ENCODE results near the gene DCP1B. TPM values are rescaled to one million over a fixed set of nuclear protein-coding genes. Genes with fewer than 3 reads are reported as not detected.

DCP1B gene
- total and polyA plus RNA-seq, 2 donors (not counting 3 experiments of a cell fraction or from before 2014, with no cell fraction given), result 11.2 to 19.8 TPM

DNA sequence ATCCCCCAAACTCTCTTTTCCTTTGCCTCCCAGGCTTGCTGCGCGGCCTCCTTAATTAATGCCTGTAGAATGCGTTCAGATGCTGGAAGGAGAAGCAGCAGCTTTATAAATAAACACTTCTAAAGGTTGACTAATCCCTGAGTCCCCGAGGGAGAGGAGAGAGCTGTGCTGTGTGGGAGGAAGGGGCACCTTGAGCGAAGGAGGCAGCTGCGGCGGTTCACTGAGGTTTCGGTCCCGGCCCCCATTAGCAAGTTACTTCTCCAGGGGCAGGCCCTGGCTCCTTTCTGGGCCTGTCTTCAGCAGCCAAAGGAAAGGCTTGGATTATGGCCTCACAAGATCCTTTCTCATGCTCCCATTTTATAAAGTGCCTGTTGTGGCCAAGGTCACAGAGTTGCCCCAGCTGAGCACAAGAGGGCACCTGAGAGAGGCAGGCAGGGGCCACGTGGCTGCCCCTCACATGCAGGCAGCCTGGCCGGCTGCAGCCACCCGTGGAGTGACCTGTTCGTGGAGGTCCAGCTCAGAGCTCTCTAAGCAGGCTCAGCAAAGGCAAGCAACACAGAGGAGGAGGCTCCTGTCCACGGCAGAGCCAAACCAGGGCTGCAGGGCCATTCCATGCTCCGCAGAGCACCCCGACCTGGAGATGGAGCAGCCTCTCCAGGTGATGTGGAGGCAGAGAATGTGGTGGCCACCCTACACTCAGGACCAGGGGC lies 70.8 kb downstream of the DCP1B start:
- Histone ChIP-seq H3K4me1 (ENCODE audit: control insufficient read depth, extremely low read depth, insufficient read depth, low read length) (no peaks in the 10 kb centered on the region), H3K79me2 (ENCODE audit: control insufficient read depth, insufficient read depth, low read length) (no peaks in the 10 kb centered on the region), H4K20me1 (replicated peaks; ENCODE audit: control insufficient read depth, extremely low read depth, insufficient read depth, low read length) (no peaks in the 10 kb centered on the region), H3K9me3 (replicated peaks; ENCODE audit: control insufficient read depth, insufficient read depth, low read length) (no peaks in the 10 kb centered on the region), H3K9me1 (replicated peaks; ENCODE audit: control insufficient read depth, extremely low read depth, insufficient read depth, low read length) (no peaks in the 10 kb centered on the region), H3K27me3 (ENCODE audit: control insufficient read depth in 2 of 2, insufficient read depth in 2 of 2, low read length in 2 of 2) (no peaks in the 10 kb centered on the region), H3K27ac (ENCODE audit: insufficient read depth, low read depth, low read length) (no peak overlapping the region), H3K4me3 (replicated peaks in 1 of 3; ENCODE audit: insufficient read depth in 1 of 3, low read depth in 1 of 3, low read length in 3 of 3) (no peak overlapping the region), H3K4me2 (ENCODE audit: insufficient read depth, low read length) (no peak overlapping the region), H3K9ac (replicated peaks; ENCODE audit: extremely low read depth, insufficient read depth, low read length) (no peak overlapping the region), H2AFZ (ENCODE audit: low read depth, low read length) (no peak overlapping the region), H3K36me3 (ENCODE audit: control insufficient read depth in 2 of 2, extremely low read depth in 1 of 2, insufficient read depth in 2 of 2, low read length in 2 of 2) (no peaks in the 10 kb centered on the region)
- POLR2A ChIA-PET, result no interaction called here
- BruUV-seq (replicated peaks), result no TSS peak
- no peak for TF ChIP-seq POLR2A (IDR thresholded peaks at IDR 0.05; ENCODE audit: low read depth, low read length)
- TF ChIP-seq MYC (IDR thresholded peaks at IDR 0.05; ENCODE audit: low read depth, low read length), result no peak
- TF ChIP-seq JUN (IDR thresholded peaks at IDR 0.05; ENCODE audit: borderline replicate concordance, insufficient read depth, insufficient read length, low read depth), result no peak
- no peak for TF ChIP-seq MAX (IDR thresholded peaks at IDR 0.05; ENCODE audit: insufficient read depth, insufficient read length)
- no peak for TF ChIP-seq GATA2 (IDR thresholded peaks at IDR 0.05; ENCODE audit: insufficient read depth, insufficient read length, low read depth, low read length)
- no peak for TF ChIP-seq POLR2AphosphoS5 (IDR thresholded peaks at IDR 0.05; ENCODE audit: insufficient read depth, low read depth, low read length)
- TF ChIP-seq, protein P1, sequence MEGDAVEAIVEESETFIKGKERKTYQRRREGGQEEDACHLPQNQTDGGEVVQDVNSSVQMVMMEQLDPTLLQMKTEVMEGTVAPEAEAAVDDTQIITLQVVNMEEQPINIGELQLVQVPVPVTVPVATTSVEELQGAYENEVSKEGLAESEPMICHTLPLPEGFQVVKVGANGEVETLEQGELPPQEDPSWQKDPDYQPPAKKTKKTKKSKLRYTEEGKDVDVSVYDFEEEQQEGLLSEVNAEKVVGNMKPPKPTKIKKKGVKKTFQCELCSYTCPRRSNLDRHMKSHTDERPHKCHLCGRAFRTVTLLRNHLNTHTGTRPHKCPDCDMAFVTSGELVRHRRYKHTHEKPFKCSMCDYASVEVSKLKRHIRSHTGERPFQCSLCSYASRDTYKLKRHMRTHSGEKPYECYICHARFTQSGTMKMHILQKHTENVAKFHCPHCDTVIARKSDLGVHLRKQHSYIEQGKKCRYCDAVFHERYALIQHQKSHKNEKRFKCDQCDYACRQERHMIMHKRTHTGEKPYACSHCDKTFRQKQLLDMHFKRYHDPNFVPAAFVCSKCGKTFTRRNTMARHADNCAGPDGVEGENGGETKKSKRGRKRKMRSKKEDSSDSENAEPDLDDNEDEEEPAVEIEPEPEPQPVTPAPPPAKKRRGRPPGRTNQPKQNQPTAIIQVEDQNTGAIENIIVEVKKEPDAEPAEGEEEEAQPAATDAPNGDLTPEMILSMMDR (IDR thresholded peaks at IDR 0.05; ENCODE audit: extremely low read depth in 1 of 2, insufficient read depth in 1 of 2, low read depth in 1 of 2, low read length in 2 of 2), result no peak
- TF ChIP-seq EZH2 (IDR thresholded peaks at IDR 0.05; ENCODE audit: borderline replicate concordance, low read depth, low read length, severe bottlenecking), result no peak
- TF ChIP-seq FOS (IDR thresholded peaks at IDR 0.05; ENCODE audit: borderline replicate concordance, insufficient read depth, low read length), result no peak
- dilution Hi-C loops (cut with MboI; ENCODE audit: extremely low pct_ligation_motif_present, low sequenced_read_pairs) (loop anchor here (25.0 kb wide), 1 partner anchor 296 kb away; the partner anchor contains the start of gene WNT5B), intact Hi-C loops (cut with micrococcal nuclease) (no loop called here)
- no peak for DNase-seq (ENCODE audit: low read depth, low spot score)
- CTCF ChIA-PET, result interaction anchor here (1.8 kb wide), 1 partner anchor 142 kb away, joined by 5 read pairs; no protein-coding TSS in a partner anchor
- no peak for FAIRE-seq

Data from endothelial cell of umbilical vein (primary cell).